GM12872 (cell line): ENCODE results near the gene CAMKK2.

Experiments
- CTCF ChIP-seq: IDR thresholded peaks from 3 replicates; pipeline ENCODE4 v1.5.1; 2011; ENCODE audit warnings: low read depth, mild to moderate bottlenecking, low read length, moderate library complexity; ENCODE audit not compliant: insufficient read depth

Gene CAMKK2

GRCh38 chr12:121278169-121279070 lies 18.1 kb downstream of the CAMKK2 start:
- TF ChIP-seq CTCF, result no peak

- TF ChIP-seq CTCF, result no peak
These were observed 19.1 kb downstream of the CAMKK2 start for GRCh38 chr12:121277374-121277759.

- no peak for TF ChIP-seq CTCF
These were observed 22.3 kb downstream of the CAMKK2 start for GRCh38 chr12:121274036-121274763.

GRCh38 chr12:121273364-121273896 lies 23.1 kb downstream of the CAMKK2 start:
- TF ChIP-seq CTCF, result no peak

- no peak for TF ChIP-seq CTCF
These were observed 28.7 kb downstream of the CAMKK2 start for GRCh38 chr12:121267822-121268221.

- TF ChIP-seq CTCF, result no peak
These were observed 31.5 kb downstream of the CAMKK2 start for GRCh38 chr12:121264951-121265515.

GRCh38 chr12:121264135-121264534 lies 32.4 kb downstream of the CAMKK2 start:
- no peak for TF ChIP-seq CTCF
